IPS-18c (cell line): Measurements from ENCODE around the gene CTSZ.
"Not testable (repeated sequence)": the region's sequence is repeated elsewhere in the genome, so short reads cannot be mapped to it uniquely, and the experiment has no call there.

Experiments
- H3K4me3 ChIP-seq: 2 replicates; pipeline ENCODE4 v1.7.0; 2013; ENCODE audit warnings: low read depth, mild to moderate bottlenecking, low read length, moderate library complexity; ENCODE audit not compliant: insufficient read depth
- H3K9me3 ChIP-seq: one replicate; pipeline ENCODE4 v1.6.1; 2013; ENCODE audit warnings: mild to moderate bottlenecking, low read length, moderate library complexity; ENCODE audit not compliant: control insufficient read depth, insufficient read depth

The CTSZ gene

GRCh38 chr20:59006864-59007664 lies at the start of gene CTSZ:
Gene CTSZ, minus strand, starts transcription at chr20:59007254. Its CDS starts 126 bp downstream, at chr20:59007128.
- Histone ChIP-seq H3K4me3 (peak within 1 kb of the TSS; percentile 66), H3K9me3 (no peaks in the 10 kb centered on the region)

- Histone ChIP-seq H3K4me3 (no peak overlapping the region), H3K9me3 (no peaks in the 10 kb centered on the region)
Observed at GRCh38 chr20:59055302-59055701, 48.2 kb upstream of the CTSZ start.

- no peak overlapping the region for H3K4me3 ChIP-seq
Observed at GRCh38 chr20:59051666-59052185, 44.7 kb upstream of the CTSZ start.

GRCh38 chr20:59050437-59050836 lies 43.4 kb upstream of the CTSZ start:
- Histone ChIP-seq H3K4me3 (no peak overlapping the region), H3K9me3 (no peaks in the 10 kb centered on the region)

More at GRCh38 chr20:59051666-59052185, 44.7 kb upstream of the CTSZ start:
- H3K9me3 ChIP-seq, result no peaks in the 10 kb centered on the region

- H3K4me3 ChIP-seq, result no peak overlapping the region
- H3K9me3 ChIP-seq, result no peaks in the 10 kb centered on the region
Observed at GRCh38 chr20:59048681-59049030, 41.6 kb upstream of the CTSZ start.

- Histone ChIP-seq H3K9me3 (no peaks in the 10 kb centered on the region), H3K4me3 (no peak overlapping the region)
Observed at GRCh38 chr20:59047938-59048680, 41.1 kb upstream of the CTSZ start.

- no peak overlapping the region for H3K4me3 ChIP-seq
- no peaks in the 10 kb centered on the region for H3K9me3 ChIP-seq
Observed at GRCh38 chr20:59046862-59047261, 39.8 kb upstream of the CTSZ start.

- no peak overlapping the region for H3K4me3 ChIP-seq
- H3K9me3 ChIP-seq, result no peaks in the 10 kb centered on the region
Observed at GRCh38 chr20:59044796-59045195, 37.7 kb upstream of the CTSZ start.

GRCh38 chr20:59044295-59044694 lies 37.2 kb upstream of the CTSZ start:
- no peaks in the 10 kb centered on the region for H3K9me3 ChIP-seq

GRCh38 chr20:59043698-59044097 lies 36.6 kb upstream of the CTSZ start:
- Histone ChIP-seq H3K4me3 (no peak overlapping the region), H3K9me3 (no peaks in the 10 kb centered on the region)

More at GRCh38 chr20:59044295-59044694, 37.2 kb upstream of the CTSZ start:
- H3K4me3 ChIP-seq, result no peak overlapping the region

GRCh38 chr20:59042796-59043631 lies 36.0 kb upstream of the CTSZ start:
- no peaks in the 10 kb centered on the region for H3K9me3 ChIP-seq

GRCh38 chr20:59042151-59042795 lies 35.2 kb upstream of the CTSZ start, which contains the start of gene PRELID3B:
Gene PRELID3B, minus strand, starts transcription at chr20:59042786. Its CDS starts 56 bp downstream, at chr20:59042730.
- peak within 1 kb of the TSS; percentile 85 for H3K4me3 ChIP-seq

More at GRCh38 chr20:59042796-59043631, 36.0 kb upstream of the CTSZ start:
- peak overlapping the region; percentile 85 for H3K4me3 ChIP-seq

GRCh38 chr20:59041487-59041886 lies 34.4 kb upstream of the CTSZ start:
- H3K9me3 ChIP-seq, result not testable (repeated sequence)
- peak overlapping the region; percentile 85; the same call in 1 of the 2 replicates for H3K4me3 ChIP-seq

More at GRCh38 chr20:59042151-59042795, 35.2 kb upstream of the CTSZ start, which contains the start of gene PRELID3B:
- no peaks in the 10 kb centered on the region for H3K9me3 ChIP-seq

- H3K9me3 ChIP-seq, result no peaks in the 10 kb centered on the region
- no peak overlapping the region for H3K4me3 ChIP-seq
Observed at GRCh38 chr20:59040667-59041066, 33.6 kb upstream of the CTSZ start.

- Histone ChIP-seq H3K4me3 (no peak overlapping the region), H3K9me3 (no peaks in the 10 kb centered on the region)
Observed at GRCh38 chr20:59039233-59039632, 32.2 kb upstream of the CTSZ start.

GRCh38 chr20:59037386-59037785 lies 30.3 kb upstream of the CTSZ start:
- H3K9me3 ChIP-seq, result no peaks in the 10 kb centered on the region
- no peak overlapping the region for H3K4me3 ChIP-seq

GRCh38 chr20:59035381-59035780 lies 28.3 kb upstream of the CTSZ start:
- Histone ChIP-seq H3K9me3 (no peaks in the 10 kb centered on the region), H3K4me3 (no peak overlapping the region)
